KMS-11 (cell line): ENCODE measurements around the gene ZSCAN10.
A peak's percentile ranks its signal among the peaks of the same experiment; 100 is the strongest.

Experiments
- H2AFZ ChIP-seq: fragments of 200-600 bp; sonication (generic); 2 replicates; pipeline ENCODE4 v1.6.1; 2016; ENCODE audit warnings: antibody characterized with exemption, mixed run types, low read depth
- H3K27ac ChIP-seq: fragments of 200-600 bp; sonication (generic); 2 replicates; pipeline ENCODE4 v1.6.1; 2016; ENCODE audit warnings: mild to moderate bottlenecking, mixed run types
- H3K27me3 ChIP-seq: fragments of 200-600 bp; sonication (generic); 2 replicates; pipeline ENCODE4 v1.6.1; 2017; ENCODE audit warnings: mild to moderate bottlenecking, low read depth, mixed run types, moderate library complexity; ENCODE audit not compliant: insufficient read depth
- H3K36me3 ChIP-seq: fragments of 200-600 bp; sonication (generic); 2 replicates; pipeline ENCODE4 v1.6.1; 2017; ENCODE audit warnings: mild to moderate bottlenecking, mixed run types; ENCODE audit not compliant: insufficient read depth
- H3K4me1 ChIP-seq: fragments of 200-600 bp; sonication (generic); 2 replicates; pipeline ENCODE4 v1.6.1; 2016; ENCODE audit warnings: mild to moderate bottlenecking, low read depth, mixed run types; ENCODE audit not compliant: poor library complexity, severe bottlenecking
- H3K4me2 ChIP-seq: fragments of 200-600 bp; sonication (generic); 2 replicates; pipeline ENCODE4 v1.7.0; 2016; ENCODE audit warnings: mild to moderate bottlenecking, mixed run types
- H3K4me3 ChIP-seq: fragments of 200-600 bp; sonication (generic); IDR thresholded peaks from 2 replicates; pipeline ENCODE4 v1.6.1; 2017; ENCODE audit warnings: low read depth, low read length, mixed read lengths; ENCODE audit not compliant: insufficient read depth
- H3K79me2 ChIP-seq: fragments of 200-600 bp; sonication (generic); 2 replicates; pipeline ENCODE4 v1.6.1; 2016; ENCODE audit warnings: low read depth, mixed run types; ENCODE audit not compliant: insufficient read depth
- H3K9ac ChIP-seq: fragments of 200-600 bp; sonication (generic); 2 replicates; pipeline ENCODE4 v1.6.1; 2016; ENCODE audit warnings: mild to moderate bottlenecking, mixed run types
- H4K20me1 ChIP-seq: fragments of 200-600 bp; sonication (generic); 2 replicates; pipeline ENCODE4 v1.6.1; 2016; ENCODE audit warnings: mild to moderate bottlenecking, mixed run types; ENCODE audit not compliant: insufficient read depth
- TF ChIP-seq, protein P1 (sequence below): fragments of 200-600 bp; sonication (generic); conservative IDR thresholded peaks from 2 replicates; pipeline ENCODE4 v1.6.1; 2017; ENCODE audit warnings: low read depth, mild to moderate bottlenecking, antibody characterized with exemption, low read length, moderate library complexity, mixed read lengths

The ZSCAN10 gene

DNA sequence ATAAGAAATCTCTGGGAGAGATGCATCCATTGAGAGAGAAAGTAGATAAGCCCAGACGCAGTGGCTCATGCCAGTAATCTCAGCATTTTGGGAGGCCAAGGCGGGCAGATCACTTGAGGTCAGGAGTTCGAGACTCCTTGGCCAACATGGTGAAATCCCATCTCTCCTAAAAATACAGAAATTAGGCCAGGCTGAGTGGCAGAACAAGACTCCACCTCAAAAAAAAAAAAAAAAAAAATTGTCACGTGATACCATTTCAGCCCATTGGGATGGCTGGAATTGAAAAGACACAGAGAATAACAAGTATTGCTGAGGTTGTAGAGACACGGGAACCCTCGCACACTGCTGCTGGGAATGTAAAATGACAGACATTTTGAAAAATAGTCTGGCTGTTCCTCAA is 36.5 kb downstream of the ZSCAN10 start:
- Histone ChIP-seq H4K20me1 (no peaks in the 10 kb centered on the region), H3K79me2 (no peaks in the 10 kb centered on the region), H3K4me2 (no peak overlapping the region), H3K9ac (no peak overlapping the region), H3K27ac (no peak overlapping the region), H3K4me3 (no peak overlapping the region), H3K36me3 (no peaks in the 10 kb centered on the region), H2AFZ (no peak overlapping the region), H3K27me3 (peaks cover 6% of the 10 kb centered on the region; the same call in 1 of the 2 replicates), H3K4me1 (peaks cover 14% of the 10 kb centered on the region)
- TF ChIP-seq, protein P1, sequence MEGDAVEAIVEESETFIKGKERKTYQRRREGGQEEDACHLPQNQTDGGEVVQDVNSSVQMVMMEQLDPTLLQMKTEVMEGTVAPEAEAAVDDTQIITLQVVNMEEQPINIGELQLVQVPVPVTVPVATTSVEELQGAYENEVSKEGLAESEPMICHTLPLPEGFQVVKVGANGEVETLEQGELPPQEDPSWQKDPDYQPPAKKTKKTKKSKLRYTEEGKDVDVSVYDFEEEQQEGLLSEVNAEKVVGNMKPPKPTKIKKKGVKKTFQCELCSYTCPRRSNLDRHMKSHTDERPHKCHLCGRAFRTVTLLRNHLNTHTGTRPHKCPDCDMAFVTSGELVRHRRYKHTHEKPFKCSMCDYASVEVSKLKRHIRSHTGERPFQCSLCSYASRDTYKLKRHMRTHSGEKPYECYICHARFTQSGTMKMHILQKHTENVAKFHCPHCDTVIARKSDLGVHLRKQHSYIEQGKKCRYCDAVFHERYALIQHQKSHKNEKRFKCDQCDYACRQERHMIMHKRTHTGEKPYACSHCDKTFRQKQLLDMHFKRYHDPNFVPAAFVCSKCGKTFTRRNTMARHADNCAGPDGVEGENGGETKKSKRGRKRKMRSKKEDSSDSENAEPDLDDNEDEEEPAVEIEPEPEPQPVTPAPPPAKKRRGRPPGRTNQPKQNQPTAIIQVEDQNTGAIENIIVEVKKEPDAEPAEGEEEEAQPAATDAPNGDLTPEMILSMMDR: no peak

- Histone ChIP-seq H3K4me1 (peaks cover 12% of the 10 kb centered on the region), H3K9ac (no peak overlapping the region), H3K4me3 (no peak overlapping the region), H4K20me1 (no peaks in the 10 kb centered on the region), H3K36me3 (no peaks in the 10 kb centered on the region), H2AFZ (peak overlapping the region; percentile 98; the same call in 1 of the 2 replicates), H3K79me2 (no peaks in the 10 kb centered on the region), H3K27me3 (peaks cover 6% of the 10 kb centered on the region; the same call in 1 of the 2 replicates), H3K27ac (no peak overlapping the region), H3K4me2 (no peak overlapping the region)
- TF ChIP-seq, protein P1: no peak
Measured at GRCh38 chr16:3060339-3061127, 38.6 kb downstream of the ZSCAN10 start.

- H3K27ac ChIP-seq: no peak overlapping the region
- H3K4me3 ChIP-seq: no peak overlapping the region
- peaks cover 6% of the 10 kb centered on the region; the same call in 1 of the 2 replicates for H3K27me3 ChIP-seq
- peaks cover 6% of the 10 kb centered on the region for H3K4me1 ChIP-seq
- peak overlapping the region; percentile 98 for H2AFZ ChIP-seq
- peak overlapping the region; percentile 80 for H3K4me2 ChIP-seq
- no peaks in the 10 kb centered on the region for H3K36me3 ChIP-seq
- TF ChIP-seq, protein P1: no peak
- H4K20me1 ChIP-seq: no peaks in the 10 kb centered on the region
- H3K79me2 ChIP-seq: no peaks in the 10 kb centered on the region
- H3K9ac ChIP-seq: peak overlapping the region; percentile 92; the same call in 1 of the 2 replicates
Measured at GRCh38 chr16:3059723-3060242, 39.3 kb downstream of the ZSCAN10 start.

- Histone ChIP-seq H3K4me3 (no peak overlapping the region), H3K27me3 (peaks cover 6% of the 10 kb centered on the region; the same call in 1 of the 2 replicates), H3K4me2 (peak overlapping the region; percentile 80), H2AFZ (peak overlapping the region; percentile 98), H3K36me3 (no peaks in the 10 kb centered on the region), H3K27ac (0 out of 2 replicates have a peak overlapping the region, but pooled peaks have one; percentile 43), H3K79me2 (no peaks in the 10 kb centered on the region), H4K20me1 (no peaks in the 10 kb centered on the region), H3K9ac (peak overlapping the region; percentile 92), H3K4me1 (peaks cover 6% of the 10 kb centered on the region)
- TF ChIP-seq, protein P1: peak; percentile 84
Measured at GRCh38 chr16:3059041-3059722, 39.9 kb downstream of the ZSCAN10 start.
